Head of caudate nucleus (tissue), 42 donors: Measurements from ENCODE around the gene CSNK1G1.

Source experiments
- DNase-seq, 42 donors: peaks; one replicate each; pipeline versions ENCODE4 v3.0.0 to v3.0.0-alpha.2; 2020 to 2021; ENCODE audit warnings: mixed read lengths in 7 of 42
- intact Hi-C: fragments of 100-400 bp; cut with DNase I; formaldehyde crosslinking; loops from one replicate; pipeline ENCODE4 v1.15.0; 2022

CSNK1G1 gene

GRCh38 chr15:64216730-64217428 is 139.1 kb downstream of the CSNK1G1 start:
- intact Hi-C loops = no loop called here
- peak in 14 of 42 donors; percentile 4 to 54 (median 16) for DNase-seq

GRCh38 chr15:64216196-64216595 is 139.8 kb downstream of the CSNK1G1 start:
- DNase-seq = no peak
- intact Hi-C loops = no loop called here

DNA sequence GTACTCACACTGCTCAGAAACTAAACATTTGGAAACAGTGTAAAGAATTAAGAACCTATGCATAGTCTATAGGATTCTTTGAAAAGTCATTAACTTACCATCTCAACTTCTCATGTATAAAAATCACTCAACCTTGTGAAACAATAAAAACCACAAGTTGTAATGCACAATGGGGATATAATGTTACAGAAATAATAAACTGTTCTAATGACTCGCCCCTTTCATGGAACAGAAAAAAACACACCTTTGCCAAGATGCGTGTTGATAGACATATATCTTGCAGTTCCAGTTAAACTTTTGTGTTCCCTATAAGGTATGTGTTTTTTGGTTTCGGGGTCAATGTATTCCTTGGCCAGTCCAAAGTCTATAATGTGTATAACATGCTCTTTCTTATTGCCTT is 142.3 kb downstream of the CSNK1G1 start:
- DNase-seq = no peak
- intact Hi-C loops = no loop called here

GRCh38 chr15:64211696-64212095 is 144.3 kb downstream of the CSNK1G1 start:
- no peak for DNase-seq
- intact Hi-C loops = no loop called here

- no peak for DNase-seq
- intact Hi-C loops = no loop called here
Observed at GRCh38 chr15:64210371-64210770, 145.6 kb downstream of the CSNK1G1 start.

- intact Hi-C loops = no loop called here
- DNase-seq = no peak
Observed at GRCh38 chr15:64209680-64210334, 146.2 kb downstream of the CSNK1G1 start.

DNA sequence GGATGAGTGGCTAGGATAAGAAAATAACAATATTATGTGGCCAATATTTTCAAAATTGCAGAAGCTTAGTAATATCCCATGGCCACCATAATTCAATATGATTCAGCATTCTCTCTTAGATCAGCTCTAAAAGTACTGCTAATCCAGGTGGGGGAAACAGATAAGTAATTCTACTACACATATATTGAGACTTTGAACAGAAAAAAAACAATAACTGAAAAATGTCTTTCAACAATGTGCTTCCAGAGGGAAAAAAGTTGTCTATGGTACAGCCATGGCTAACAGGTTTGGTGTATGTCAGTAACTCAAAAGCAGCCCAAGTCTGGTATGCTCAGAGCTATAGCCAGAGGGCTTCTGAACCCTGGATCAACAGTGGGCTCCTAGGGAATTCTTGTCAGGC is 150.8 kb downstream of the CSNK1G1 start:
- no peak for DNase-seq

DNA sequence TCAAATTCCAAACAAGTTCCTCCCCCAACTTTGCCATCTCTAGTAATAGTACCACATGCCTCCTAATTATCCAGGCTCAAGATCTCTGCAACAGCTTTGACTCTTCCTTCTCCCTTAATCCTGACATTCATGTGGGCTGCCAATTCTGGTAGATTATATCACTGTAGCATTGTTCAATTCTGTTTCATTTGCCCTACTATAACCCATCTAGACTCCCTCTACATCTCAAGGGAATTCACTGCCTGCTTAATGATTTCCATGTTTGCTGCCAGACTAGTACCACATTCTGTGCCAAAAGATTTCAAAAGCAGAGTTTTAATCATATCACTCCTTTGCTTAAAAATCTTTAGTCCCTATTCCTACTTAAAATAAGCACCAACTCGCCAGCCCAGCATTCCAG is 158.5 kb downstream of the CSNK1G1 start:
- intact Hi-C loops = no loop called here
- DNase-seq = peak in 4 of 42 donors; percentile 12 to 25 (median 18)

More for the DNA sequence above, 150.8 kb downstream of the CSNK1G1 start:
- intact Hi-C loops = no loop called here

DNA sequence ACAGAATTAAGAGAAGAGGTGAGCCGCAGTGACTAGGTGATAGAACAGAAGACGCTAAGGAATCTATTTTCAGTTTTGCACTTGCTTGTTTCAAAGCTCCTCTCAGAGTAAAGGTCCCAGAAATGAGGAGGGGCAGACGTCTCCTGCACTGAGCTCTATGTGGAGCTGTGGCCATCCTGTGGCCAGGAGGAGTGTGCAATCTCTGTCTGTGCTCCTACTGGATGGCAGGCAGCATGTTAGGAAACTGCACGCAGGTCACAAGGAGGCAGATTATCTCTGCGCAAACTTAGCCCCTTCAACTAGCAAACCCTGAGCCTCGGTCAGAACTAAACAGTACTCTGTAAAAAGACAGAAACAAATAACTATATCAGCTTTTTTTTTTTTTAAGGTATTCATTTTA is 162.0 kb downstream of the CSNK1G1 start:
- intact Hi-C loops = no loop called here
- no peak for DNase-seq

- intact Hi-C loops = no loop called here
- DNase-seq = no peak
Observed at GRCh38 chr15:64191971-64192830, 163.8 kb downstream of the CSNK1G1 start.

- DNase-seq = no peak
- intact Hi-C loops = no loop called here
Observed at GRCh38 chr15:64187396-64188191, 168.4 kb downstream of the CSNK1G1 start.

DNA sequence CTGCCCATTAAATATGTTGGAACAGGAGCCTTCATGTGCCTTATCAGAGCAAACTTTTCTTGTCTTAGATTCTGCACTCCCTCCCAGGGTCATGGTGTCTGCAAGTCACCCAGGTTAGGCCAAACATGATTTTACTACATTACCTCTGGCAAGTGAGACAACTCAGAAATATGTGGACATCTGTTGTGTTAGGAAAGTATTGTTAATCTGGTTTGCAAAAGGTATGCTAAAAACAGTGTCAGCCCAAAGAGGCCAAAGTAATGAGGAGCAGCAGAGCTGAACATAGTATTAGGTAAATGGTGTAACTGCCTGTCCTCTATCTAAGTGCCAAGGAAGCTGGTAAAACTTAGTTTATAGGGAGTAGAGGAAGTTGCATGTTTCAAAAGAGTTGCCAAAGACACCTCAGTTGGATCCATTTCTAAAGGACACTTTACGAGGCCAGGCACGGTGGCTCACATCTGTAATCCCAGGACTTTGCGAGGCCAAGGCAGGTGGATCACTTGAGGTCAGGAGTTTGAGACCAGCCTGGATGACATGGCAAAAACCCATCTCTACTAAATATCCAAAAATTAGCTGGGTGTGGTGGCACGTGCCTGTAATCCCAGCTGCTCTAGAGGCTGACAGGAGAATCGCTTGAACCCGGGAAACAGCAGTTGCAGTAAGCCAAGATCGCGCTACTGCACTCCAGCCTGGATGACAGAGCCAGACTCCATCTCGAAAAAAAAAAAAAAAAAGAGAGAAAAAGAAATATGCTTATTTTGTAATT is 170.6 kb downstream of the CSNK1G1 start:
- intact Hi-C loops = no loop called here
- no peak for DNase-seq

GRCh38 chr15:64182859-64183370 is 173.1 kb downstream of the CSNK1G1 start:
- intact Hi-C loops = no loop called here

DNA sequence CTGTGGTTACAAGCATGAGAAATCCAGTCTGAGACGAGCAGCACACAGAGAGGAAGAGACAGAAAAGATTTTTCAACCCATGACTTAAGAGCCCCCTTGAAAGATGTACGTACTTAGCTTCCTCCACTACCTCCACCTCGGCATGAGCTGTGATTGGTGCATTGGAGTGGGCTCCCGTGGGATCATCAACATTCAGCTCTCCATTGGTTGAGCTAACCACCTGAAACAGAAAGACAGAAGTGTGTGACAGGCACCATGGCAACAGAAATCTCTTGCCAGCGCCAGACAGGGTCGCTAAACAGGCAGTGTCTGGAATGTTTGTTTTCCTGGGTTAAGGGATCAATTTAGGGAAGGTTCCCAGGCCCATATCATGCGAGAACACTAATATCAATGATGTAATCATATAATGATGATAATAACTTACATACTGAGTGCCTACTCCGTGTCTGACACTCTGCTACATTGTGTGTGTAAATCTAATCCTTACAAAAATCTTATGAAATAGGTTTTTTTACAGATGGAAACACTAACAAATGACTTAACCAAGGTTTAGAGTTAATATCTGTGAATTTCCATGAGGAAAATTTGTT is 175.6 kb downstream of the CSNK1G1 start:
- intact Hi-C loops = no loop called here
- DNase-seq = peak; percentile 21 to 88 (median 68)

More at GRCh38 chr15:64182859-64183370, 173.1 kb downstream of the CSNK1G1 start:
- no peak for DNase-seq

GRCh38 chr15:64166102-64166890 is 189.7 kb downstream of the CSNK1G1 start:
- no peak for DNase-seq
- intact Hi-C loops = loop anchor here (10.0 kb wide), 2 partner anchors 219 to 519 kb away; partner anchors contain the start of genes PCLAF and TRIP4

DNA sequence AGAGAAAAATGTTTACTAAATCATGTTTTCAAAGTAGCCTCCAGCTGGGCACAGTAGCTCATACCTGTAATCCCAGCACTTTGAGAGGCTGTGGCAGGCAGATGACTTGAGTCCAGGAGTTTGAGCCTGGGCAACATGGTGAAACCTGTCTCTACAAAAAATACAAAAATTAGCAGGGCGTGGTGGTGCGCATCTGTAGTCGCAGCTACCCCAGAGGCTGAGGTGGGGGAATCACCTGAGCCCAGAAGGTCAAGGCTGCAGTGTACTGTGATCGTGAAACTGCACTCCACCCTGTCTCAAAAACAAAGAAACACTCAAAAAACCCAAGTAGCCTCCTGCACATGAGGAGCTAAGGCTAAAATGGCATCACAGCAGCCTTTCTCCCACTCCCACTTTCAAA is 191.5 kb downstream of the CSNK1G1 start:
- intact Hi-C loops = loop anchor here (10.0 kb wide), 2 partner anchors 220 to 520 kb away; partner anchors contain the start of genes PCLAF and TRIP4
- no peak for DNase-seq
